DMS153 treated with DMSO at 0.1 percent for 48 hours (cell line): Measurements from ENCODE around the gene ZNF83.
A peak's percentile ranks its signal among the peaks of the same experiment; 100 is the strongest.

Experiments
- DNase-seq: peaks from one replicate; lab custom pipeline; 2025; ENCODE audit not compliant: unreplicated experiment; lab: John Stamatoyannopoulos, UW

ZNF83 gene

GRCh38 chr19:52570000-52570861, 67.9 kb downstream of the ZNF83 start, which contains the start of gene ZNF701:
Gene ZNF701, plus strand, starts transcription at chr19:52570287. Its CDS starts 3,861 bp downstream, at chr19:52574148.
- peak; percentile 91 for DNase-seq

- DNase-seq = peak; percentile 15
Measured at GRCh38 chr19:52569638-52569999, 68.5 kb downstream of the ZNF83 start.

GRCh38 chr19:52567921-52568320, 70.2 kb downstream of the ZNF83 start:
- no peak for DNase-seq

GRCh38 chr19:52566588-52566987, 71.6 kb downstream of the ZNF83 start:
- DNase-seq = no peak

GRCh38 chr19:52566121-52566520, 72.0 kb downstream of the ZNF83 start:
- DNase-seq = no peak
